OCI-LY1 (cell line): Measurements from ENCODE around the gene SPECC1L.
"Not testable (repeated sequence)": the region's sequence is repeated elsewhere in the genome, so short reads cannot be mapped to it uniquely, and the experiment has no call there.

ENCODE experiments used
- H2AFZ ChIP-seq: fragments of 200-600 bp; sonication (generic), shearing (Covaris generic); 2 replicates; pipeline ENCODE4 v1.6.0; 2014; ENCODE audit warnings: antibody characterized with exemption, mild to moderate bottlenecking, low read length
- H3F3A ChIP-seq: fragments of 200-600 bp; sonication (generic), shearing (Covaris generic); 2 replicates; pipeline ENCODE4 v1.6.0; 2014; ENCODE audit warnings: mild to moderate bottlenecking, antibody characterized with exemption, low read length, moderate library complexity; ENCODE audit not compliant: insufficient read depth
- H3K27ac ChIP-seq: fragments of 200-600 bp; sonication (generic); 2 replicates; pipeline ENCODE4 v1.5.1; 2014; ENCODE audit warnings: low read length, mixed run types, mild to moderate bottlenecking, low read depth; ENCODE audit not compliant: poor library complexity, severe bottlenecking
- H3K27me3 ChIP-seq: fragments of 200-600 bp; sonication (generic); 2 replicates; pipeline ENCODE4 v1.6.0; 2014; ENCODE audit warnings: antibody characterized with exemption, mild to moderate bottlenecking, low read length, moderate library complexity; ENCODE audit not compliant: insufficient read depth
- H3K36me3 ChIP-seq: fragments of 200-600 bp; sonication (generic); 2 replicates; pipeline ENCODE4 v1.6.1; 2014; ENCODE audit warnings: mild to moderate bottlenecking, antibody characterized with exemption, low read length, moderate library complexity, mixed read lengths; ENCODE audit not compliant: insufficient read depth
- H3K4me1 ChIP-seq: fragments of 200-600 bp; sonication (generic); 2 replicates; pipeline ENCODE4 v1.5.1; 2014; ENCODE audit warnings: mild to moderate bottlenecking, low read length, moderate library complexity; ENCODE audit not compliant: insufficient read depth, severe bottlenecking
- H3K4me2 ChIP-seq: fragments of 200-600 bp; sonication (generic), shearing (Covaris generic); 2 replicates; pipeline ENCODE4 v1.6.1; 2014; ENCODE audit warnings: low read length
- H3K4me3 ChIP-seq: fragments of 200-600 bp; sonication (generic); 2 replicates; pipeline ENCODE4 v1.5.1; 2014; ENCODE audit warnings: low read length, low read depth, mild to moderate bottlenecking, mixed read lengths; ENCODE audit not compliant: poor library complexity, severe bottlenecking
- H3K79me2 ChIP-seq: fragments of 200-600 bp; shearing (Covaris generic); 2 replicates; pipeline ENCODE4 v1.6.1; 2016; ENCODE audit warnings: mixed run types, low read length, mixed read lengths; ENCODE audit not compliant: insufficient read depth
- H3K9ac ChIP-seq: fragments of 200-600 bp; sonication (generic), shearing (Covaris generic); 2 replicates; pipeline ENCODE4 v1.6.1; 2014; ENCODE audit warnings: mild to moderate bottlenecking, low read length, mixed read lengths
- H3K9me2 ChIP-seq: fragments of 200-600 bp; sonication (generic), shearing (Covaris generic); 2 replicates; pipeline ENCODE4 v1.6.1; 2014; ENCODE audit warnings: low read depth, mild to moderate bottlenecking, low read length, mixed read lengths
- H3K9me3 ChIP-seq: fragments of 200-600 bp; shearing (Covaris generic); 2 replicates; pipeline ENCODE4 v1.6.1; 2014; ENCODE audit warnings: low read length, mixed read lengths
- H4K20me1 ChIP-seq: fragments of 200-600 bp; sonication (generic), shearing (Covaris generic); 2 replicates; pipeline ENCODE4 v1.6.0; 2016; ENCODE audit warnings: mild to moderate bottlenecking, low read length; ENCODE audit not compliant: insufficient read depth
- CTCF ChIP-seq: fragments of 200-600 bp; sonication (generic), shearing (Covaris generic); IDR thresholded peaks from 2 replicates; pipeline ENCODE4 v1.5.1; 2017; ENCODE audit warnings: mild to moderate bottlenecking, antibody characterized with exemption, low read length, moderate library complexity, mixed read lengths
- EZH2 ChIP-seq: fragments of 200-600 bp; sonication (generic), shearing (Covaris generic); IDR thresholded peaks from 2 replicates; pipeline ENCODE4 v1.8.0; 2017; ENCODE audit warnings: borderline replicate concordance, mixed run types, mild to moderate bottlenecking, antibody characterized with exemption, low read length, moderate library complexity, mixed read lengths

SPECC1L gene

GRCh38 chr22:24235315-24235714 is 35.3 kb upstream of the SPECC1L start:
- no peaks in the 10 kb centered on the region for H3K27me3 ChIP-seq
- H3K27ac ChIP-seq, result no peak overlapping the region
- no peaks in the 10 kb centered on the region for H3K36me3 ChIP-seq
- H3K4me2 ChIP-seq, result no peak overlapping the region
- H3K4me3 ChIP-seq, result no peak overlapping the region
- H3F3A ChIP-seq, result no peaks in the 10 kb centered on the region
- H4K20me1 ChIP-seq, result no peaks in the 10 kb centered on the region
- no peaks in the 10 kb centered on the region for H3K4me1 ChIP-seq
- H3K9me3 ChIP-seq, result no peaks in the 10 kb centered on the region
- H2AFZ ChIP-seq, result no peak overlapping the region
- no peak for TF ChIP-seq EZH2
- no peak for TF ChIP-seq CTCF
- no peaks in the 10 kb centered on the region for H3K9me2 ChIP-seq
- no peak overlapping the region for H3K9ac ChIP-seq
- H3K79me2 ChIP-seq, result no peaks in the 10 kb centered on the region

GRCh38 chr22:24236656-24237055 is 34.0 kb upstream of the SPECC1L start:
- Histone ChIP-seq H3K9ac (no peak overlapping the region), H4K20me1 (no peaks in the 10 kb centered on the region), H3K27ac (no peak overlapping the region), H2AFZ (no peak overlapping the region), H3F3A (no peaks in the 10 kb centered on the region), H3K9me3 (no peaks in the 10 kb centered on the region), H3K4me3 (no peak overlapping the region), H3K4me1 (no peaks in the 10 kb centered on the region), H3K36me3 (no peaks in the 10 kb centered on the region), H3K27me3 (no peaks in the 10 kb centered on the region), H3K4me2 (no peak overlapping the region), H3K79me2 (no peaks in the 10 kb centered on the region), H3K9me2 (no peaks in the 10 kb centered on the region)
- TF ChIP-seq EZH2 (no peak), CTCF (no peak)

- H3K4me1 ChIP-seq, H3K9ac ChIP-seq, H3K9me2 ChIP-seq, H4K20me1 ChIP-seq, H3K36me3 ChIP-seq, H3F3A ChIP-seq, H3K27ac ChIP-seq, H3K79me2 ChIP-seq, H3K27me3 ChIP-seq, H3K4me2 ChIP-seq, H3K9me3 ChIP-seq, H3K4me3 ChIP-seq, H2AFZ ChIP-seq: not testable (repeated sequence)
These were observed 32.4 kb upstream of the SPECC1L start for GRCh38 chr22:24238101-24238694.

GRCh38 chr22:24240381-24240780 is 30.2 kb upstream of the SPECC1L start:
- no peak overlapping the region for H3K27ac ChIP-seq
- H4K20me1 ChIP-seq, result no peaks in the 10 kb centered on the region
- no peak overlapping the region for H3K9ac ChIP-seq
- H2AFZ ChIP-seq, result no peak overlapping the region
- H3K9me3 ChIP-seq, result no peaks in the 10 kb centered on the region
- H3K4me3 ChIP-seq, result no peak overlapping the region
- H3K36me3 ChIP-seq, result no peaks in the 10 kb centered on the region
- peaks cover 13% of the 10 kb centered on the region for H3K4me1 ChIP-seq
- H3K4me2 ChIP-seq, result no peak overlapping the region
- no peaks in the 10 kb centered on the region for H3F3A ChIP-seq
- no peaks in the 10 kb centered on the region for H3K9me2 ChIP-seq
- H3K27me3 ChIP-seq, result no peaks in the 10 kb centered on the region
- H3K79me2 ChIP-seq, result no peaks in the 10 kb centered on the region
- TF ChIP-seq EZH2, result no peak
- TF ChIP-seq CTCF, result no peak

- H3K4me3 ChIP-seq, H3K27ac ChIP-seq, H3K36me3 ChIP-seq, H2AFZ ChIP-seq, H3K9ac ChIP-seq, H3F3A ChIP-seq, H4K20me1 ChIP-seq, H3K9me3 ChIP-seq, H3K4me2 ChIP-seq, H3K9me2 ChIP-seq, H3K27me3 ChIP-seq, H3K79me2 ChIP-seq: not testable (repeated sequence)
- H3K4me1 ChIP-seq, result peaks cover 13% of the 10 kb centered on the region
These were observed 29.5 kb upstream of the SPECC1L start for GRCh38 chr22:24240985-24241692.
